GM10248 (cell line): ENCODE results near the gene MRPL55.

Experiments used
- CTCF ChIA-PET: fragments of 300-600 bp; sonication (Branson Sonifier 250); formaldehyde crosslinking; extraction: SDS; loops from one replicate; lab custom pipeline; 2021; ENCODE audit warnings: antibody characterized with exemption; lab: Yijun Ruan, JAX
- POLR2A ChIA-PET: fragments of 350-650 bp; sonication (Branson Sonifier 250); formaldehyde crosslinking; extraction: SDS; loops from one replicate; lab custom pipeline; 2020; ENCODE audit warnings: antibody characterized with exemption; lab: Yijun Ruan, JAX
- DNase-seq: peaks from one replicate; pipeline ENCODE4 v3.0.0; 2012; ENCODE audit errors: extremely low spot score
- CTCF ChIP-seq: IDR thresholded peaks from 2 replicates; pipeline ENCODE4 v1.5.1; 2012; ENCODE audit warnings: mild to moderate bottlenecking, low read depth; ENCODE audit errors: extremely low read depth, missing control alignments, control extremely low read depth

The MRPL55 gene

GRCh38 chr1:228109073-228109961 is at the start of gene MRPL55:
TSS of gene MRPL55 (minus strand) at chr1:228109299. CDS start at chr1:228108260, 1,039 bp downstream.
- CTCF ChIA-PET = interaction anchor here (1.0 to 2.8 kb wide), 6 partner anchors 12 to 1445 kb away, joined by 3 to 18 read pairs (median 3); partner anchors contain the start of gene IBA57
- TF ChIP-seq CTCF = no peak
- peak; percentile 98 for DNase-seq
- POLR2A ChIA-PET = interaction anchor here (0.9 kb wide), 1 partner anchor 21 kb away, joined by 3 read pairs; no protein-coding TSS in a partner anchor

GRCh38 chr1:228158151-228159007 is 49.3 kb upstream of the MRPL55 start:
- ChIA-PET POLR2A (no interaction called here), CTCF (interaction anchor here (1.2 kb wide), 2 partner anchors 28 kb away, joined by 3 to 4 read pairs; no protein-coding TSS in a partner anchor)
- TF ChIP-seq CTCF = no peak
- DNase-seq = no peak

GRCh38 chr1:228157729-228158126 is 48.6 kb upstream of the MRPL55 start:
- DNase-seq = no peak
- no peak for TF ChIP-seq CTCF
- POLR2A ChIA-PET = no interaction called here
- CTCF ChIA-PET = interaction anchor here (1.2 to 1.3 kb wide), 2 partner anchors 15 to 27 kb away, joined by 3 to 4 read pairs; no protein-coding TSS in a partner anchor

- DNase-seq = no peak
- ChIA-PET POLR2A (no interaction called here), CTCF (interaction anchor here (0.8 to 1.3 kb wide), 3 partner anchors 8 to 26 kb away, joined by 3 to 4 read pairs (median 3); partner anchors contain the start of gene IBA57)
- TF ChIP-seq CTCF = no peak
Measured at GRCh38 chr1:228156941-228157728, 48.0 kb upstream of the MRPL55 start.

GRCh38 chr1:228156515-228156881 is 47.4 kb upstream of the MRPL55 start:
- DNase-seq = no peak
- no peak for TF ChIP-seq CTCF
- ChIA-PET POLR2A (no interaction called here), CTCF (interaction anchor here (0.8 to 1.3 kb wide), 2 partner anchors 9 to 14 kb away, joined by 3 read pairs; partner anchors contain the start of gene IBA57)
